GM12878 (cell line): Measurements from ENCODE around the gene GGN. TPM values are rescaled to one million over a fixed set of nuclear protein-coding genes. Genes with fewer than 3 reads are reported as not detected.

Experiments
- IKZF2 ChIP-seq, 2 experiments: fragments of 450-650 bp; IDR thresholded peaks; 2 replicates each; pipeline ENCODE4 v1.6.1; 2017; ENCODE audit warnings: mild to moderate bottlenecking in 2 of 2, moderate library complexity in 2 of 2
- NFXL1 ChIP-seq: fragments of 450-650 bp; IDR thresholded peaks from 2 replicates; pipeline ENCODE4 v1.6.1; 2017; ENCODE audit warnings: antibody characterized with exemption, mild to moderate bottlenecking, borderline replicate concordance
- NR2F1 ChIP-seq: fragments of 450-650 bp; conservative IDR thresholded peaks from 2 replicates; pipeline ENCODE4 v1.6.1; 2017; ENCODE audit warnings: mild to moderate bottlenecking
- SIN3A ChIP-seq: IDR thresholded peaks from 2 replicates; pipeline ENCODE4 v1.6.1; 2012; ENCODE audit warnings: low read depth, low read length, improper control_type of control experiment
- SMC3 ChIP-seq: IDR thresholded peaks from 2 replicates; pipeline ENCODE4 v1.6.1; 2011; ENCODE audit warnings: low read length, improper control_type of control experiment, borderline replicate concordance
- ZNF207 ChIP-seq: fragments of 450-650 bp; IDR thresholded peaks from 2 replicates; pipeline ENCODE4 v1.6.1; 2014; ENCODE audit warnings: antibody characterized with exemption, mild to moderate bottlenecking, borderline replicate concordance
- ZNF384 ChIP-seq: IDR thresholded peaks from 2 replicates; pipeline ENCODE4 v1.6.1; 2012; ENCODE audit warnings: low read depth, mild to moderate bottlenecking, low read length, improper control_type of control experiment, borderline replicate concordance
- polyA plus RNA-seq, 11 experiments: library from polyadenylated mRNA; depleted of rRNA in 4 of 11; unstranded in 6 of 11; stranded (reverse) in 5 of 11; fragments of >200 nt; fragmentation: Nextera tagmentation in 4 of 11; fragmentation: Illumina TruSeq in 1 of 11; extraction: Ambion mirVana in 4 of 11; extraction: Trizol in 1 of 11; gene quantifications; 1 replicate in 1 of 11; 2 replicates in 10 of 11; pipeline versions ENCODE4 v1.2.1 to v1.2.3, GENCODE V29; 2011 to 2016; ENCODE audit warnings: inconsistent platforms in 2 of 11, missing spikeins in 2 of 11, low read depth in 1 of 11
- total RNA-seq, 4 experiments: library from RNA; depleted of rRNA in 3 of 4; stranded (reverse); fragments of >200 nt in 3 of 4; fragmentation: Illumina TruSeq in 1 of 4; extraction: Trizol in 1 of 4; gene quantifications; 2 replicates each; pipeline versions ENCODE4 v1.2.1 to v1.2.3, GENCODE V29; 2013 to 2021
- TF ChIP-seq, protein P1 (sequence below): IDR thresholded peaks from 2 replicates; pipeline ENCODE4 v1.6.1; 2011; ENCODE audit warnings: mild to moderate bottlenecking, low read depth, low read length, moderate library complexity; ENCODE audit not compliant: insufficient replicate concordance
- TF ChIP-seq, protein P2 (sequence below): fragments of 450-650 bp; formaldehyde crosslinking; IDR thresholded peaks from 2 replicates; pipeline ENCODE4 v1.5.0; 2022; ENCODE audit warnings: mild to moderate bottlenecking, missing genetic modification characterization
- TF ChIP-seq, protein P3 (sequence below): fragments of 450-650 bp; formaldehyde crosslinking; IDR thresholded peaks from 2 replicates; pipeline ENCODE4 v1.4.0; 2020; ENCODE audit warnings: mild to moderate bottlenecking, moderate library complexity
- TF ChIP-seq, protein P4 (sequence below): fragments of 450-650 bp; IDR thresholded peaks from 2 replicates; pipeline ENCODE4 v1.6.1; 2018; ENCODE audit warnings: mild to moderate bottlenecking, low read depth, moderate library complexity; ENCODE audit not compliant: partially characterized antibody
- TF ChIP-seq, protein P5 (sequence below): IDR thresholded peaks from 2 replicates; pipeline ENCODE4 v1.6.1; 2012; ENCODE audit warnings: mild to moderate bottlenecking, low read depth, low read length

GGN gene
- total and polyA plus RNA-seq, 10 of the 15 experiments (the other 5 are each of a cell fraction or from before 2014, with no cell fraction given) = not detected

DNA sequence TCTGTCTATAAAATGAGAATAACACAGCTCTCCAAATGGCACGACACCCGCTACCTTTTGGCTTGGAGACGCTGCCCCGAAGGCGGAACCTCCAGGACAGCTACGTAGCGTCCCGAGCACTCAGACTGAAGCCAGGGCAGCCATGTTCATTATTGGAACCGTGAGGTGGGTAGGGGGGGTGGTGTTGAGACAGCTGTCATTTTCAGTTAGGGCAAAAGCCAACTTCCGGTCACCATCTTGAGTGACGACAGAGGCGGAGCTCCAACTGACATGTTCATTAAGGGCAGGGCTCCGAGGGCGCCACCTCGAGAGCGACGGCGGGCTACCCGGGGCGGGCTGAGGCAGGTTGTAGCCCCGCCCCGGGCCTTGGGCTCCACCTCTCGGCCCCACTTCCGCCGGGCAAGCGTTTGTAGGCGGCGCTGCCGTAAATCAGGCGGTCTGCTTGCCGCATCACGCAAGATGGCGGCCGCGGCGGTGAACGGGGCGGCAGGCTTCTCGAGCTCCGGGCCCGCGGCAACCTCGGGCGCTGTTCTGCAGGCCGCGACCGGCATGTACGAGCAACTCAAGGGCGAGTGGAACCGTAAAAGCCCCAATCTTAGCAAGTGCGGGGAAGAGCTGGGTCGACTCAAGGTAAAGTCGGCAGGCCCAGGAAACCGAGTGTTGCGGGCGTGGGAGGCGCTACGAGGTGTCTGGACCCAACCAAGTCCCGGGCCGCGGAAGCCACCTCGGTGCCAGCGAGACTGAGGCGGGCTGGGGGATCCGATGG is 13.3 kb downstream of the GGN start, which contains the start of gene PSMD8 (continued):
- TF ChIP-seq, protein P1, sequence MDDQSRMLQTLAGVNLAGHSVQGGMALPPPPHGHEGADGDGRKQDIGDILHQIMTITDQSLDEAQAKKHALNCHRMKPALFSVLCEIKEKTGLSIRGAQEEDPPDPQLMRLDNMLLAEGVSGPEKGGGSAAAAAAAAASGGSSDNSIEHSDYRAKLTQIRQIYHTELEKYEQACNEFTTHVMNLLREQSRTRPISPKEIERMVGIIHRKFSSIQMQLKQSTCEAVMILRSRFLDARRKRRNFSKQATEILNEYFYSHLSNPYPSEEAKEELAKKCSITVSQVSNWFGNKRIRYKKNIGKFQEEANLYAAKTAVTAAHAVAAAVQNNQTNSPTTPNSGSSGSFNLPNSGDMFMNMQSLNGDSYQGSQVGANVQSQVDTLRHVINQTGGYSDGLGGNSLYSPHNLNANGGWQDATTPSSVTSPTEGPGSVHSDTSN = peak; percentile 80
- TF ChIP-seq, protein P2, sequence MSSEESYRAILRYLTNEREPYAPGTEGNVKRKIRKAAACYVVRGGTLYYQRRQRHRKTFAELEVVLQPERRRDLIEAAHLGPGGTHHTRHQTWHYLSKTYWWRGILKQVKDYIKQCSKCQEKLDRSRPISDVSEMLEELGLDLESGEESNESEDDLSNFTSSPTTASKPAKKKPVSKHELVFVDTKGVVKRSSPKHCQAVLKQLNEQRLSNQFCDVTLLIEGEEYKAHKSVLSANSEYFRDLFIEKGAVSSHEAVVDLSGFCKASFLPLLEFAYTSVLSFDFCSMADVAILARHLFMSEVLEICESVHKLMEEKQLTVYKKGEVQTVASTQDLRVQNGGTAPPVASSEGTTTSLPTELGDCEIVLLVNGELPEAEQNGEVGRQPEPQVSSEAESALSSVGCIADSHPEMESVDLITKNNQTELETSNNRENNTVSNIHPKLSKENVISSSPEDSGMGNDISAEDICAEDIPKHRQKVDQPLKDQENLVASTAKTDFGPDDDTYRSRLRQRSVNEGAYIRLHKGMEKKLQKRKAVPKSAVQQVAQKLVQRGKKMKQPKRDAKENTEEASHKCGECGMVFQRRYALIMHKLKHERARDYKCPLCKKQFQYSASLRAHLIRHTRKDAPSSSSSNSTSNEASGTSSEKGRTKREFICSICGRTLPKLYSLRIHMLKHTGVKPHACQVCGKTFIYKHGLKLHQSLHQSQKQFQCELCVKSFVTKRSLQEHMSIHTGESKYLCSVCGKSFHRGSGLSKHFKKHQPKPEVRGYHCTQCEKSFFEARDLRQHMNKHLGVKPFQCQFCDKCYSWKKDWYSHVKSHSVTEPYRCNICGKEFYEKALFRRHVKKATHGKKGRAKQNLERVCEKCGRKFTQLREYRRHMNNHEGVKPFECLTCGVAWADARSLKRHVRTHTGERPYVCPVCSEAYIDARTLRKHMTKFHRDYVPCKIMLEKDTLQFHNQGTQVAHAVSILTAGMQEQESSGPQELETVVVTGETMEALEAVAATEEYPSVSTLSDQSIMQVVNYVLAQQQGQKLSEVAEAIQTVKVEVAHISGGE = no peak
- TF ChIP-seq NFXL1 = no peak
- 0 out of 4 replicates have a peak, but pooled peaks of 1 of the 2 experiments have one; percentile 1 for TF ChIP-seq IKZF2 (IDR thresholded peaks at IDR 0.05)
- TF ChIP-seq ZNF207 = peak; percentile 92; the same call in 1 of the 2 replicates
- TF ChIP-seq, protein P3, sequence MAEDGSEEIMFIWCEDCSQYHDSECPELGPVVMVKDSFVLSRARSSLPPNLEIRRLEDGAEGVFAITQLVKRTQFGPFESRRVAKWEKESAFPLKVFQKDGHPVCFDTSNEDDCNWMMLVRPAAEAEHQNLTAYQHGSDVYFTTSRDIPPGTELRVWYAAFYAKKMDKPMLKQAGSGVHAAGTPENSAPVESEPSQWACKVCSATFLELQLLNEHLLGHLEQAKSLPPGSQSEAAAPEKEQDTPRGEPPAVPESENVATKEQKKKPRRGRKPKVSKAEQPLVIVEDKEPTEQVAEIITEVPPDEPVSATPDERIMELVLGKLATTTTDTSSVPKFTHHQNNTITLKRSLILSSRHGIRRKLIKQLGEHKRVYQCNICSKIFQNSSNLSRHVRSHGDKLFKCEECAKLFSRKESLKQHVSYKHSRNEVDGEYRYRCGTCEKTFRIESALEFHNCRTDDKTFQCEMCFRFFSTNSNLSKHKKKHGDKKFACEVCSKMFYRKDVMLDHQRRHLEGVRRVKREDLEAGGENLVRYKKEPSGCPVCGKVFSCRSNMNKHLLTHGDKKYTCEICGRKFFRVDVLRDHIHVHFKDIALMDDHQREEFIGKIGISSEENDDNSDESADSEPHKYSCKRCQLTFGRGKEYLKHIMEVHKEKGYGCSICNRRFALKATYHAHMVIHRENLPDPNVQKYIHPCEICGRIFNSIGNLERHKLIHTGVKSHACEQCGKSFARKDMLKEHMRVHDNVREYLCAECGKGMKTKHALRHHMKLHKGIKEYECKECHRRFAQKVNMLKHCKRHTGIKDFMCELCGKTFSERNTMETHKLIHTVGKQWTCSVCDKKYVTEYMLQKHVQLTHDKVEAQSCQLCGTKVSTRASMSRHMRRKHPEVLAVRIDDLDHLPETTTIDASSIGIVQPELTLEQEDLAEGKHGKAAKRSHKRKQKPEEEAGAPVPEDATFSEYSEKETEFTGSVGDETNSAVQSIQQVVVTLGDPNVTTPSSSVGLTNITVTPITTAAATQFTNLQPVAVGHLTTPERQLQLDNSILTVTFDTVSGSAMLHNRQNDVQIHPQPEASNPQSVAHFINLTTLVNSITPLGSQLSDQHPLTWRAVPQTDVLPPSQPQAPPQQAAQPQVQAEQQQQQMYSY (CRISPR knock-in tag) = no peak
- no peak for TF ChIP-seq ZNF384
- TF ChIP-seq, protein P4, sequence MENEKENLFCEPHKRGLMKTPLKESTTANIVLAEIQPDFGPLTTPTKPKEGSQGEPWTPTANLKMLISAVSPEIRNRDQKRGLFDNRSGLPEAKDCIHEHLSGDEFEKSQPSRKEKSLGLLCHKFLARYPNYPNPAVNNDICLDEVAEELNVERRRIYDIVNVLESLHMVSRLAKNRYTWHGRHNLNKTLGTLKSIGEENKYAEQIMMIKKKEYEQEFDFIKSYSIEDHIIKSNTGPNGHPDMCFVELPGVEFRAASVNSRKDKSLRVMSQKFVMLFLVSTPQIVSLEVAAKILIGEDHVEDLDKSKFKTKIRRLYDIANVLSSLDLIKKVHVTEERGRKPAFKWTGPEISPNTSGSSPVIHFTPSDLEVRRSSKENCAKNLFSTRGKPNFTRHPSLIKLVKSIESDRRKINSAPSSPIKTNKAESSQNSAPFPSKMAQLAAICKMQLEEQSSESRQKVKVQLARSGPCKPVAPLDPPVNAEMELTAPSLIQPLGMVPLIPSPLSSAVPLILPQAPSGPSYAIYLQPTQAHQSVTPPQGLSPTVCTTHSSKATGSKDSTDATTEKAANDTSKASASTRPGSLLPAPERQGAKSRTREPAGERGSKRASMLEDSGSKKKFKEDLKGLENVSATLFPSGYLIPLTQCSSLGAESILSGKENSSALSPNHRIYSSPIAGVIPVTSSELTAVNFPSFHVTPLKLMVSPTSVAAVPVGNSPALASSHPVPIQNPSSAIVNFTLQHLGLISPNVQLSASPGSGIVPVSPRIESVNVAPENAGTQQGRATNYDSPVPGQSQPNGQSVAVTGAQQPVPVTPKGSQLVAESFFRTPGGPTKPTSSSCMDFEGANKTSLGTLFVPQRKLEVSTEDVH = no peak
- TF ChIP-seq NR2F1 = 0 out of 2 replicates have a peak, but pooled peaks have one; percentile 42
- TF ChIP-seq, protein P5, sequence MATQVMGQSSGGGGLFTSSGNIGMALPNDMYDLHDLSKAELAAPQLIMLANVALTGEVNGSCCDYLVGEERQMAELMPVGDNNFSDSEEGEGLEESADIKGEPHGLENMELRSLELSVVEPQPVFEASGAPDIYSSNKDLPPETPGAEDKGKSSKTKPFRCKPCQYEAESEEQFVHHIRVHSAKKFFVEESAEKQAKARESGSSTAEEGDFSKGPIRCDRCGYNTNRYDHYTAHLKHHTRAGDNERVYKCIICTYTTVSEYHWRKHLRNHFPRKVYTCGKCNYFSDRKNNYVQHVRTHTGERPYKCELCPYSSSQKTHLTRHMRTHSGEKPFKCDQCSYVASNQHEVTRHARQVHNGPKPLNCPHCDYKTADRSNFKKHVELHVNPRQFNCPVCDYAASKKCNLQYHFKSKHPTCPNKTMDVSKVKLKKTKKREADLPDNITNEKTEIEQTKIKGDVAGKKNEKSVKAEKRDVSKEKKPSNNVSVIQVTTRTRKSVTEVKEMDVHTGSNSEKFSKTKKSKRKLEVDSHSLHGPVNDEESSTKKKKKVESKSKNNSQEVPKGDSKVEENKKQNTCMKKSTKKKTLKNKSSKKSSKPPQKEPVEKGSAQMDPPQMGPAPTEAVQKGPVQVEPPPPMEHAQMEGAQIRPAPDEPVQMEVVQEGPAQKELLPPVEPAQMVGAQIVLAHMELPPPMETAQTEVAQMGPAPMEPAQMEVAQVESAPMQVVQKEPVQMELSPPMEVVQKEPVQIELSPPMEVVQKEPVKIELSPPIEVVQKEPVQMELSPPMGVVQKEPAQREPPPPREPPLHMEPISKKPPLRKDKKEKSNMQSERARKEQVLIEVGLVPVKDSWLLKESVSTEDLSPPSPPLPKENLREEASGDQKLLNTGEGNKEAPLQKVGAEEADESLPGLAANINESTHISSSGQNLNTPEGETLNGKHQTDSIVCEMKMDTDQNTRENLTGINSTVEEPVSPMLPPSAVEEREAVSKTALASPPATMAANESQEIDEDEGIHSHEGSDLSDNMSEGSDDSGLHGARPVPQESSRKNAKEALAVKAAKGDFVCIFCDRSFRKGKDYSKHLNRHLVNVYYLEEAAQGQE = no peak; the same call in 1 of the 2 replicates
- no peak; the same call in 1 of the 2 replicates for TF ChIP-seq SMC3
- TF ChIP-seq SIN3A = peak; percentile 29; the same call in 1 of the 2 replicates
